Measurements from ENCODE around the gene CCNE1.

GRCh38 chr19:29766100-29766499 lies 45.7 kb upstream of the CCNE1 start:
- TF ChIP-seq POLR2A (IDR thresholded peaks at IDR 0.05) (no peak), CTCF (IDR thresholded peaks at IDR 0.05) (no peak)

Data from Peyer's patch (tissue), 4 donors.